Skeletal muscle cell (primary cell): ENCODE data around the gene VWA1.
"Not testable (repeated sequence)": the region's sequence is repeated elsewhere in the genome, so short reads cannot be mapped to it uniquely, and the experiment has no call there.

Source experiments
- DNase-seq: peaks from one replicate; pipeline ENCODE4 v3.0.0-alpha.2; 2010; ENCODE audit warnings: low read depth
- H3K4me3 ChIP-seq: 2 replicates; pipeline ENCODE4 v1.5.1; 2011; ENCODE audit warnings: low read depth, mild to moderate bottlenecking, control low read depth, low read length, moderate library complexity

Gene VWA1

DNA sequence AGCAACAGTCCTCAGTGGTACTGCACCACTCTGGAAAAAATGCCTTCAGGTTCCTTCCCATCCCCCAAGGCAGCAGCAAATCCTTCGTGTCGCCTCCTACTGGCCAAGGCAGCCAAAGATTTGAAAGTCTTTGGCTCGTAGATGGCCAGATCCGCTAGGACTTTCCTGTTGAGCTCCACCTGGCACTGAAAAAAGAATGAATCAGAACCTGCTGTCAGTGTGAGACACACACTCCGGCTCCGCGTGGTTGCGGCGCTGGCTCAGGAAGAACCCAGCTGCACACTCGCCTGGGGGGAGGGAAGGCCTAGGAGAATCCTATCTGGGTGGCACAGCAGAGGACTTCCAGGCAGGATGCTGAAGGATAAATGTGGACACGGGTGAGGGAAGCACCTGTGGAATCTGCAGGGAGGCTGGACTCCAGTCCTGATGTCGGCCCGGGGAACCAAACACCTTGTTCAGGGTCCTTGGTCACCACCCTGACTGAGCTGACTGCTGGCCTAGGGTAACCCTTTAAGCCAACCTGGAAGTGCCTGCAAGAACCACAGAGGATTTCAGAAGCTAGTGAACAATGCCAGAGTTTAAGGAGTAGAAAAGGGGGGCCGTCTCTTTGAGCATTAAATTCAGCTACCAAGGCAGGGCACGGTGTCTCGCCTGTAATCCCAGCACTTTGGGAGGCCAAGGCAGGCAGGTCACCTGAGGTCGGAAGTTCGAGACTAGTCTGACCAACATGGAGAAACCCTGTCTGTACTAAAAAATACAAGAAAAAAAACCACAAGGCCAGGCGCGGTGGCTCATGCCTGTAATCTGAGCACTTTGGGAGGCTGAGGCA lies 33.2 kb upstream of the VWA1 start:
- no peak overlapping the region for H3K4me3 ChIP-seq
- DNase-seq, result no peak

DNA sequence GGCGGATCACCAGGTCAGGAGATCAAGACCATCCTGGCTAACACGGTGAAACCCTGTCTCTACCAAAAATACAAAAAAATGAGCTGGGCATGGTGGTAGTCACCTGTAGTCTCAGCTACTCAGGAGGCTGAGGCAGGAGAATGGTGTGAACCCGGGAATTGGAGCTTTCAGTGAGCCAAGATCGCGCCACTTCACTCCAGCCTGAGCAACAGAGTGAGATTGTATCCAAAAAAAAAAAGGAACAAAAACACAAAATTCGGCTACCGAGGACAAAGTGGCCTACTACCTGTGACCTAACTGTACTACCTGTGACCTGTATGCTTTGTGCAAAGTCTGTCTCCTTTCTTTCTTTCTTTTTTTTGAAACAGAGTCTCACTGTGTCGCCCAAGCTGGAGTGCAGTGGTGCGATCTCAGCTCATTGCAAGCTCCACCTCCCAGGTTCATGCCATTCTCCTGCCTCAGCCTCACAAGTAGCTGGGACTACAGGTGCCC lies 32.5 kb upstream of the VWA1 start:
- not testable (repeated sequence) for H3K4me3 ChIP-seq, DNase-seq

DNA sequence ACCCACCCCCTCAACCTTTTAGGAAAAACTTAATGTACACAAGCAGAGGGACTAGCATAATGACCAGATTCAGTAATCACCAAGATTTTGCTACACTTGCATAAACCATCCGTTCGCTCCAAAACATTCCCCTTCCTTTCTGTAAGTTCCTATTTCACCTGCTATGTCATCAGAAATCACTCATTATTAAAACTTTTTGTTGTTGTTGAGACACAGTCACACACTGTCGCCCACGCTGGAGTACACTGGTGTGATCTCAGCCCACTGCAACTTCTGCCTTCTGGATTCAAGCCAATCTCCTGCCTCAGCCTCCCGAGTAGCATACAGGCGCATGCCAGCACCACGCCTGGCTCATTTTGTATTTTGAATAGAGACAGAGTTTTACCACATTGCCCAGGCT lies 31.8 kb upstream of the VWA1 start:
- no peak for DNase-seq
- H3K4me3 ChIP-seq, result no peak overlapping the region

DNA sequence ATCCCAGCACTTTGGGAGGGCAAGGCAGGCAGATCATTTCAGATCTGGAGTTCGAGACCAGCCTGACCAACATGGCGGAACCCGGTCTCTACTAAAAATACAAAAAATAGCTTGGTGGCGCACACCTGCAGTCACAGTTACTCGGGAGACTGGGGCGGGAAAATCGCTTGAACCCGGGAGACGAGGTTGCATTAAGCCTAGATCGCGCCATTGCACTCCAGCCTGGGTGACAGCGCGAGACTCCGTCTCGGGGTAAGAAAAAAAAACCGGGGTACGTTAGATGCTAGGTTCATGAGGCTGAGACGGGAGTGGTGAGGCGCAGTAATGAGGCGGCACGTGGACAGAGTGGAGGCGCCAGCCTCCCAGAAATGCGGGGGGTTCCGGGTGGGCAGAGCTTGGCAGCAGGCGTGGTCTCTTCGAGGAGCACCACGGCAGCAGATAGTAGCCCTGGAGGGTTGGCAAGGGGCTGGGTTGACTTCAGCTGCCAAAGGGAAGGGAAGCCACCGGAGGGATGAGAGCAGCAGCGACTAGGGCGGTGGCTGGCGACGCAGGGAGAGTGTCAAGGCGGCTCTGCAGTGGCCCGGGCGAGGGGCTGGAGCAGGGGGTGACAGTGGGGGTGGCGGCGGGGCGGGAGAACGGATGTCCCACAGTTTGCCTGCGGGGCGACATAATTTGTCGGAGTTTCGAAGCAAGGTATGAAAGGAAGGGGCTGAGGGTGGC lies 29.2 kb upstream of the VWA1 start:
- no peak for DNase-seq
- peak overlapping the region; percentile 95 for H3K4me3 ChIP-seq

DNA sequence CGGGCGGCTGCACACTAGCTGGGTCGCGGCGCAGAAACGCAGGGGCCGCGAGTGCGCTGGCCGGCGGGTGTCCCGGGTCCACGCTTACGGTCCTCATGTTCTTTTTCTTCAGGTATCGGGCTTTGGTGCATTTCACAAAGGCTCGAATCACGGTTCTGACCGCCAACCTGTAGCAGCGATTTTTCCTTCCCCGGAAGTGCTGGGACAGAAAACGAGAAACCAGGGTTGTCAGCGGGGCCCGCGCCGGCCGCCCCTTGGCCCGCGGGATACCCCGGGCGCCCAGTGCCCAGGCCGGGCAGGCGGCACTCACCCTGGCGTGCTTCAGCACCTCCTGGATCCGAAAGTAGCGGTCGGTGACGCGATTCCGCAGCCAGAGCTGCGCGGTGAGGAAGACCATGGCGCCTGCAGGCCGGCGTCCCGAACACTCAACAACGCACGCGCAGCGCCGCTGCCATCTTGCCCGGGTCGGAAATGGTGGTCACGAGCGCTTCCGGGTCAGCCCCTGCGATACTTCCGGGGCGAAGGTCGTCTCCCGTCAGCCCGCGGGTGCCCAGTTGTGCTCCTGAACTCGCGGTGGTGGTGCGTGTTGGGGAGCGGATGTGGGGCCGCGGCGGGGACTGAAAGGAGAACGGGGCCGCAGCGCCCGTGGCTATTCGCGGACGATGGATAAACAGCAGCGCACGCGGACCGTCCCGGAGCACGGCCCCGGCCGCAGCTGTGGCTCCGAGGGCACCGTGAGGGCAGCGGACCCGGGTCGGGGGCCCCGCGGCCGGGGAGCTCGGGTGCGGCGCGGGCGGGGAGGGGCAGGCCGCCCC lies 28.5 kb upstream of the VWA1 start, which contains the start of gene MRPL20:
Gene MRPL20 (minus strand): TSS at position 473 of the 815 bp plus-strand sequence. CDS start 76 bp downstream, at position 397.
- H3K4me3 ChIP-seq, result peak within 1 kb of the TSS; percentile 95
- peak; percentile 60 for DNase-seq

DNA sequence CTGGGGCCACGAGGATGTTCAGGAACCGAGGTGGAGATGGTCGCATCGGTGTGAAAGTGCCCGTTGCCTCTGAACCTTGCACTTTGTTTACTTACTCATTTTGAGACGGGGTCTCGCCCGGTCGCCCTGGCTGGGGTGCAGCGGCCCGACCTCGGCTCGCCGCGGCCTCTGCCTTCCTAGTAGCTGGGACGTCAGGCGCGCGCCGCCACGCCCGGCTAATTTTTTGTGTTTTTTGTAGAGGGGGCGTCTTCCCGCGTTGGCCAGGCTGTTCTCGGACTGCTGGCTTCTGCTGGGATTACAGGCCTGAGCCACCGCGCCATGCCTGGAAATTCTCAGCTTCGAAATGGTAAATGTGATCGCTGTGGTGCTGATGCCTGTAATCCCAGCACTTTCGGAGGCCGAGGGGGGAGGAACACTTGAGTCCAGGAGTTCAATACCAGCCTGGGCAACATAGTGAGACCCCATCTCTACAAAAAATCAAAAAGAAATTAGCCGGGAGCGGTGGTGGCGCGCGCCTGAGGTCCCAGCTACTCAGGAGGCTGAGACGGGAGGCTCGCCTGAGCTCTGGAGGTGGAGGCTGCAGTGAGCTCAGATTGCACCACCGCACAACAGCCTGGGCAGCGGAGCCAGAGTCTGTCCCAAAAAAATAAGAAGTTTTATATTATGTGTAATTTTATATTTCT lies 27.7 kb upstream of the VWA1 start:
- H3K4me3 ChIP-seq, result peak overlapping the region; percentile 95
- DNase-seq, result no peak

DNA sequence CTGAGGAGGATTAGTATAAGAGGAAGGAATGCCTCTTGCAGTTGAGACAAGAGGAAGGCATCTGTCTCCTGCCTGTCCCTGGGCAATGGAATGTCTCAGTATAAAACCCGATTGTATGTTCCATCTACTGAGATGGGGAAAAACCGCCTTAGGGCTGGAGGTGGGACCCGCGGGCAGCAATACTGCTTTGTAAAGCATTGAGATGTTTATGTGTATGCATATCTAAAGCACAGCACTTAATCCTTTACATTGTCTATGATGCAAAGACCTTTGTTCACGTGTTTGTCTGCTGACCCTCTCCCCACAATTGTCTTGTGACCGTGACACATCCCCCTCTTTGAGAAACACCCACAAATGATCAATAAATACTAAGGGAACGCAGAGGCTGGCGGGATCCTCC lies 25.3 kb upstream of the VWA1 start:
- not testable (repeated sequence) for DNase-seq, H3K4me3 ChIP-seq

DNA sequence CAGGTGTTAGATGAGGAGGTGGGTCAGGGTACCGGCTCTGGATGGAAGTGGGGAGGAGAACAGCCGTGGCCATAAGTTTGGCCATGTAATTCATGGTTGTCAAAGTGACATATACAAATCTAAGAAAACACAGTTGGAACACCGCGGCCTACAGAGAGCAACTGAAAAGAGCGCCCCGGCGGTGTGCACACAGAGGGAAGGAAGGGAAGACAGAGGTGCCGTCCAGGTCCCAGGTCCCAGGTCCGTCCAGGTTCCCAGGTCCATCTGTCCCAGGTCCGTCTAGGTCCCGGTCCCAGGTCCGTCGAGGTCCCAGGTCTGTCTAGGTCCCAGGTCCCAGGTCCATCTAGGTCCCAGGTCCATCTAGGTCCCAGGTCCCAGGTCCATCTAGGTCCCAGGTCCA lies 23.9 kb upstream of the VWA1 start:
- DNase-seq, result no peak
- H3K4me3 ChIP-seq, result no peak overlapping the region

DNA sequence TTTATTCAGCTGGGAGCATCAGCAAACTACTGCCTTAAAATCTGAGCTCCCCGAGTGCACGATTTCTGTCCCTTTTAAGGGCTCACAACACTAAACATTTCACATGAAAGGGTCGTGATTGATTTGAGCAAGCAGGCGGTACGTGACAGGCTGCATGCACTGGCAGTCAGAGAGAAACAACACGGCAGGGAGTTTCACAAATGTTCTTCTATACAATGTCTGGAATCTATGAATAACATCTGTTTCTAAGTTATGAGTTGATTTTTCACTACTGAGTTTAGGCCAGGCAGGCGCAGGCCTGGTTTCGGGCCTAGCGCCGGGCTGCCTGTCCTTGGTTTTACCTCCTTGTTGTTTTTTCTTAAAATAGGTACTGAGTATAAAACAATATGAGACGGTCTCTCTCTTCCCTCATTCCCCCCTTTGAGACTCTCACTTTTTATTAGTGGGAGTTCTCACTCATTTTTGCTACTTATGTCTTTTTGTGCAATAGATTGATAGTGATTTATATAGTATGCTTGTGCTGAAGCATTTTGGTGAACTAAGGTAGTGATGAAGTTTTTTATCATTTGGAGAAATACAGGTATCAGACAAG lies 23.1 kb upstream of the VWA1 start:
- DNase-seq, H3K4me3 ChIP-seq: not testable (repeated sequence)

DNA sequence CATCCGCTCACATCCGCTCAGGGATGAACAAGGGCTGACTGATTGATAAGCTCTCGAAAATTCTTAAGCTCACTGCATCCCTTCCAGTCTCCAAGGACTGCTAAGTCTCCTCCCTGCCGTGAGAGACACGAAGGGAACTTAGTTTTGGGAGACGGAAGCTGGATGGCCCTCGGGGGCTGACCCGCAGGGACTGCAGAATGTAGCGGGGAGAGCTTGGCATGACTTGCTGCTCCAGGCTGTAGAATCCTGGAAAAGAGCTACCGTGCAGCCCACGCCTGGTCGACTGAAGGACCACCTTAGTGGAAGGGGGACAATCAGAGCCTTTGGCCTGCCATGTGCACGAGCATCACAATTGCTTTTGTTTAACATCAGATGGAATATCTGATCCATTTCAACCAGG lies 19.7 kb upstream of the VWA1 start:
- no peak overlapping the region for H3K4me3 ChIP-seq
- no peak for DNase-seq

DNA sequence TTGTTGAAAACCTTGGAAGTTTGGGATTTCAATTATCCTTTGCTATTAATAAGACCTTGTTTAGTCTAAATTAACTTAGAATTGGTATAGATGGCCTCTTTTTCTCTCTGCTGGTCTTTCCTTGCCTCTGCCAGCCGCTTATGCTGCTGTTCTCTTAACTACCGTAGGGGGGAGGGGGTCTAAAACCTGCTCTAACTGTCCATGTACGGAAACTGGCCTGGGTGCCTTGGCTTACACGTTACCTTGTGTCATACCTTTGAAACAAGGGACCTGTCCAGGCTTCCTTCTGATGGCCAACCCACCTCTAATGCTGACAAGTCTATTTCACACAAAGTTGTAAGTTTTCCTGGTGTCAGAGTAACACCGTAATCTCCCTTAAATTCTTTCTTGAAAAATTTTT lies 18.1 kb upstream of the VWA1 start:
- H3K4me3 ChIP-seq, result not testable (repeated sequence)

DNA sequence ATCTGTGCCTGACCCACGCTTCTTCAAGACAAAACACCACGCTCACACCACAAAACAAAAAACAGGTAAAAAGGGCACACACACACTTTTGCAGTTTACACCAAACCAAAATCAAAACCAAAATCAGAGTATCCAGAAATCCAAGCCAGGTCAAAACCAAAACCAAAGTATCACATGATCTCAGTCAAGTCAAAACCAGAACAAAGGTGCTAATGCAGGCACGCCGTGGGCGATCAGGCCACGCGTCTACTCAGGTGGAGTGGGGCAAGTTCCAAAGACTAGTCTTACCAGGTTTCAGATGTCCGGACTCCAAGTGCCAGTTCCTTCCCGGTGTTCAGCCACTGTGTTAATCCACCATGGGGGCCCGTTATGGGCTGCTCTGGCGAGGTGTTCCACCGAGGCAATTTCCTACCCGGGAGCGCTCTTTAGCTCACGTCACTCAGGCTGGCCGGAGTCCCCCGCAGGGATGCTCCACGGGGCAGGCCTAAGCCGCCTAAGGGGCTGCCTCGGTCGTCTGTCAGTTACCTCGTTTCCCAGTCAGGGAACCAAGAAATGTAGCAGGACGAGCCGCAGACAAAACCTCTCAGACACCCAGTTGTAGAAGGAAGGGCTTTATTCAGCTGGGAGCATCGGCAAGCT lies 17.5 kb upstream of the VWA1 start:
- DNase-seq, H3K4me3 ChIP-seq: not testable (repeated sequence)

More for the DNA sequence above, 18.1 kb upstream of the VWA1 start:
- DNase-seq, result not testable (repeated sequence)

DNA sequence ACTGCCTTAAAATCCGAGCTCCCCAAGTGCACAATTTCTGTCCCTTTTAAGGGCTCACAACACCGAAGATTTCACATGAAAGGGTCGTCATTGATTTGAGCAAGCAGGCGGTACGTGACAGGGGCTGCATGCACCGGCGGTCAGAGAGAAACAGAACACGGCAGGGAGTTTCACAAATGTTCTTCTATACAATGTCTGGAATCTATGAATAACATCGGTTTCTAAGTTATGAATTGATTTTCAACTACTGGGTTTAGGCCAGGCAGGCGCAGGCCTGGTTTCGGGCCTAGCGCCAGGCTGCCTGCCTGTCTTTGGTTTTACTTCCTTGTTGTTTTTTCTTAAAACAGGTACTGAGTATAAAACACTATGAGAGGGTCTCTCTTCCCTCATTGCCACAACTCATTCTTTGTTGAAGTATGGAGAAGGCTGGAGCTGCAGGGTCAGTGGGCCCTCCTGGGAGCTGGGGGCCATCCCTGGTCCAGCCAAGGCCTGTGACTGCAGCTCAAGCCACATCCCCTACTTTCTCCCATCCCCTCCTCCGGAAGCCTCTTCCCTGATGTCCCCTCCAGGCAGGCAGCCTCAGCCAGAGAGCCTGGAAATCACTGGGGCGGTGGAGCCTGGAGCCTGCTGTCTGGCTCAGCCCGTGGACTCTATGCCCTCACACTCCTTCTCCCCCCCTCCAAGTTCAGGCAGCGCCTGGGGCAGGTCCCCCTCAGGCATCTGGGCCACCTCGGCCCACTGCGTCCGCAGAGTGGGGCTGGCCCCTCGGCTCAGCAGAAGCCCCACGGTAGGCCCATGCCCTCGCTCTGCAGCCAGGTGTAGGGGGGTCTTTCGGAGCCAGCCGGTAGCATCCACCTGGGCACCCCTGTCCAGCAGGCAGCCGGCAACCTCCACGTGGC lies 16.8 kb upstream of the VWA1 start:
- no peak overlapping the region for H3K4me3 ChIP-seq
- DNase-seq, result no peak

DNA sequence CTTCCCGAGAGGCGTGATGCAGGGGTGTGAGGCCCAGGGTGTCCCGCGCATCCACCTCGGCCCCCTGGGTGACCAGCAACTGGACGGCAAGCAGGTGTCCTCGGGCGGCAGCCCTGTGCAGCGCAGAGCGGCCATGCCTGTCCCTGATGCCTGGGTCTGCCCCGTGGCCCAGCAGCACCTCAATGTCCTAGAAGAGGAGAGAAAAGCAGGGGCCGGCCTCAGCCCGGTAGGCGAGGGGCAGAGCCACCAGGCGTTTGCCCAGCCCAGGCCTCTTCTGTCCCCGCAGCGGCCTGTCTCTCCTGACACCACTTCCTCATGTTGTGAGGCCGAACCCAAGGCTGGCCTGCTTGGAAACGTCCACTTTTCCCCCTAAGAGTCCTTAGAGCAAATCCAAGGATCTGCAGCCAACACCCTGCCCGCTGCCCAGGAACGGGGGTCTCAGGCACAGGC lies 16.1 kb upstream of the VWA1 start:
- no peak overlapping the region for H3K4me3 ChIP-seq
- no peak for DNase-seq

DNA sequence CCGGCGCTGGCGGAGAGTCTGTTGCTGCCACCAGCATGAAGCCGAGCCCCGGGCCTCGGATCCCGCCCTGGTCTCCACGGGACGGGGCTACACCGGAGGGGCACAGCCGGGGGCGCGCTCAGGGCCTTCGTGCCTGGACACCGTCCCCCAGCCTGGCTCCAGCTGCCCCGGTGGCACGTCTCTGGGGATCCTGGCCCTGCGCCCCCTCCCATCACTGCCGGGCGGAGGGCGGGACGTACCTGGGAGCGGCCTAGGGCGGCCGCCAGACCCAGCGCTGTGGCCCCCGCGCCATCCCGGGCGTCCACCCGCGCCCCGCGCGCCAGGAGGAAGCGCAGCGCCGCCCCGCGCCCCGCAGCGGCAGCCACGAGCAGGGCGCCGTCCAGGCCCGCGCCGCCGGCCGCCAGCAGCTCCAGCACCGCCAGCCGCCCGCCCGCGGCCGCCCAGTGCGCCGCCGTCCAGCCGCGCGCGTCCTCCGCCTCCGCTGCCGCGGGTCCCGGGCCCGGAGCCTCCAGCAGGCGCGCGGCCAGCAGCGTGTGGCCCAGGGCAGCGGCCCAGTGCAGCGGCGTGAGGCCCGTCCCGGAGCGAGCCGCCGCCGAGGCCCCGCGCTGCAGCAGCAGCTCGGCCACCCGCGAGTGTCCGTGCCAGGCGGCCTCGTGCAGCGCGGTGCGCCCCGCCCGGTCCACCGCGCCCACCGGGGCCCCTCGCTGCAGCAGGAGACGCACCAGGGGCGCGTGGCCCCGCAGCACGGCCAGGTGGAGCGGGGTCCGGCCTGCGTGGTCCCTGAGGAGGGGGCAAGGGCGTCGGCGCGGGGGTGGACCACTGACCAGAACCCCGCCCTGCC lies 15.5 kb upstream of the VWA1 start:
- DNase-seq, result no peak
- H3K4me3 ChIP-seq, result peak overlapping the region; percentile 11

DNA sequence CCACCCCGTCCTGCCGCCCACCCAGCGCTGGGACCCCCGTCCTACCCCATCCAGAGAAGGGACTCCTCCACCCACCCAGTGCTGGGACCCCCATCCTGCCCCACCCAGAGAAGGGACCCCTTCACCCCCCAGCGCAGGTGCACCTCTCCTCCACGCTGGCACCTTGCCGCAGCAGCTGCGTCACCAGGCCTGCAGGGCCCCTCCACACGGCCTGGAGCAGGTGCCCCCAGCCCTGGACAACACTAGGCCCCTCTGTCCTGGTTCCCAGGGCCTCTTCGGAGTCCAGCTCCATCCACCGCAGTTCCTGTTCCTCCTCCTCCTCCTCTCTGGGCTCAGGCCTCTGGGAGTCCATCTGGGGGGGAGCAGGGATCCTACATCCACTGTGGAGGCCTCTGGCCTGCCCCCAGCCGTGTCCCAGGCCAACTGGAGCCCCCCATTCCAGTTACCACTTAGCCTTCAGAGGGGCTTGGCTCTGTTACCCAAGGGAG lies 14.8 kb upstream of the VWA1 start:
- no peak overlapping the region for H3K4me3 ChIP-seq
- DNase-seq, result no peak
